Daoy (cell line): Measurements from ENCODE around the gene LRRC41. TPM values are rescaled to one million over a fixed set of nuclear protein-coding genes. Genes with fewer than 3 reads are reported as not detected.
"Not testable (repeated sequence)": the region's sequence is repeated elsewhere in the genome, so short reads cannot be mapped to it uniquely, and the experiment has no call there.

Experiments
- DNase-seq: peaks from one replicate; pipeline ENCODE4 v3.0.0-alpha.2; 2015; ENCODE audit warnings: low read depth
- total RNA-seq: library from RNA; depleted of rRNA; stranded (reverse); fragments of >200 nt; shearing (Covaris generic); gene quantifications from 2 replicates; pipeline ENCODE4 v1.2.3, GENCODE V29; 2014; rRNA removed

LRRC41 gene
- 50.2 and 61.0 TPM in 2 replicates for total RNA-seq

GRCh38 chr1:46303038-46303871 is at the start of gene LRRC41, which contains the start of gene UQCRH:
LRRC41 (minus strand) TSS chr1:46303616; CDS start chr1:46303322, 294 bp downstream.
UQCRH (plus strand) TSS chr1:46303698; CDS start chr1:46303767, 69 bp downstream.
- peak; percentile 98 for DNase-seq

GRCh38 chr1:46352363-46352762 is 48.9 kb upstream of the LRRC41 start:
- no peak for DNase-seq

- DNase-seq, result no peak
These were observed 41.9 kb upstream of the LRRC41 start for GRCh38 chr1:46345281-46345680.

GRCh38 chr1:46344481-46344880 is 41.1 kb upstream of the LRRC41 start:
- no peak for DNase-seq

- DNase-seq, result no peak
These were observed 40.3 kb upstream of the LRRC41 start for GRCh38 chr1:46343705-46344104.

- no peak for DNase-seq
These were observed 39.9 kb upstream of the LRRC41 start for GRCh38 chr1:46343351-46343695.

GRCh38 chr1:46342677-46343350 is 39.4 kb upstream of the LRRC41 start:
- no peak for DNase-seq

- DNase-seq, result peak; percentile 35
These were observed 38.8 kb upstream of the LRRC41 start for GRCh38 chr1:46342084-46342656.

GRCh38 chr1:46341222-46342083 is 38.0 kb upstream of the LRRC41 start:
- DNase-seq, result no peak

- DNase-seq, result peak; percentile 95
These were observed 37.2 kb upstream of the LRRC41 start, which contains the start of gene NSUN4 for GRCh38 chr1:46340404-46341221. NSUN4 (plus strand) TSS chr1:46340807; CDS start chr1:46340827, 20 bp downstream.

GRCh38 chr1:46337409-46337808 is 34.0 kb upstream of the LRRC41 start:
- not testable (repeated sequence) for DNase-seq

GRCh38 chr1:46335081-46335480 is 31.7 kb upstream of the LRRC41 start:
- DNase-seq, result no peak

- DNase-seq, result no peak
These were observed 30.6 kb upstream of the LRRC41 start for GRCh38 chr1:46334030-46334384.

GRCh38 chr1:46333300-46334029 is 30.0 kb upstream of the LRRC41 start:
- no peak for DNase-seq

GRCh38 chr1:46331786-46332540 is 28.5 kb upstream of the LRRC41 start:
- DNase-seq, result not testable (repeated sequence)

GRCh38 chr1:46330381-46330780 is 27.0 kb upstream of the LRRC41 start:
- not testable (repeated sequence) for DNase-seq

- DNase-seq, result not testable (repeated sequence)
These were observed 26.4 kb upstream of the LRRC41 start for GRCh38 chr1:46329807-46330206.

- DNase-seq, result not testable (repeated sequence)
These were observed 24.8 kb upstream of the LRRC41 start for GRCh38 chr1:46328182-46328581.
